Neural progenitor cell (in vitro differentiated cells): ENCODE data around the gene SMTNL1.
A peak's percentile ranks its signal among the peaks of the same experiment; 100 is the strongest.

ENCODE experiments used
- CTCF ChIP-seq: fragments of 200-600 bp; sonication (generic); IDR thresholded peaks from 2 replicates; pipeline ENCODE4 v1.5.1; 2017; ENCODE audit warnings: antibody characterized with exemption, mild to moderate bottlenecking
- EZH2 ChIP-seq: fragments of 200-600 bp; sonication (generic); IDR thresholded peaks from 2 replicates; pipeline ENCODE4 v1.6.1; 2017; ENCODE audit warnings: antibody characterized with exemption, mild to moderate bottlenecking, moderate library complexity
- EZH2phosphoT487 ChIP-seq: fragments of 200-600 bp; sonication (generic); IDR thresholded peaks from 2 replicates; pipeline ENCODE4 v1.6.1; 2017; ENCODE audit warnings: antibody characterized with exemption

DNA sequence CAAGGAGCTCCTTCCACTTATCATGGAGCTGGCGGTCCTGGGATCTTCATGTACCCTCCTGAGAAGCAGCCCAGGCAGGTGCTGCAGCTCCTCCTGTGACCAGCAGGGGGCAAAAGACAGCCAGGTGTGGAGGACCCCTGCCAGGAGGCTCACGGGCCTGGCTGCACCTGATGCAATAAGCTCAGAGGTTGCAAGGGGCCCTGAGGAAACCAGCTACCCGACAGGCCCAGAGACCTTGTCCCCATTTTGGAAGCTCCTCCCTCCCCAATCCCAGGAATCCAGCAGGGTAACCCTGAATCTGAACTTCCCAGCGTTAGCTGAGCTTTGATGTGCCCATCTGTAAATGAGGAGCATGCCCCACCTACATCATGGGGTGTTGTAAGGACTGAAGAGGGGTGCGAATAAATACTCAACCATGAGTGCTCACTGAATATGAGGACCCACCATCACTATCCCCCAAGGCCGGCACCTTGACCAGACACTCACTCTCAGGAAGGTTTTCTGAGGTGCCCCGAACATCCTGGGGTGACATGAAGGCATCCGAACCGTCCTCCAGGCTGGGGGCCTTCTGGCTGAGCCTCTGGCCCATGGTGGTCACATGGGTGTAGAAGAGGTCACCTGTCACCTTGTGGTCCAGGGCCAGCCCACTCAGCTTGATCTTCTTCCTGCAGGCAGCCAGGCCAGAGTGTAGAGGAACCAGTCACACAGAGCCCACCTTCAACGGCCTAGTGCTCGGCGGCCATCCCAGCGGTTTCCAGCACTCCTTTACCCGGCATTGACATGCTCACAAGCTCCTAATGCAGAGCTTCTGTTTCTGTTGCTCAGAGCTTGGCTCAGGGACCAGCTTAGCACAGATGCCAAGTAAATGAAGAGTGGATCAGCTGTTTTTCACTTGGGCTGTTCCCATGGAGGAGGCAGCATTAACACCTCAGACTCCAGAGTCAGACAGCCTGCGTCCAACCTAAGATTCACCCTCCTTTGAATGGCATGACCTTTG, 43.6 kb upstream of the SMTNL1 start:
- TF ChIP-seq CTCF (peak; percentile 86), EZH2 (no peak), EZH2phosphoT487 (no peak)
